ENCODE results near the gene PIP4K2A.

GRCh38 chr10:22552888-22553378, 161.4 kb downstream of the PIP4K2A start:
- TF ChIP-seq CTCF (IDR thresholded peaks at IDR 0.05; ENCODE audit: insufficient read depth, low read length, poor library complexity, severe bottlenecking) (no peak), EZH2phosphoT487 (conservative IDR thresholded peaks at IDR 0.05; ENCODE audit: low read length) (no peak)
